ENCODE results near the gene ZXDC.

Gene ZXDC

DNA sequence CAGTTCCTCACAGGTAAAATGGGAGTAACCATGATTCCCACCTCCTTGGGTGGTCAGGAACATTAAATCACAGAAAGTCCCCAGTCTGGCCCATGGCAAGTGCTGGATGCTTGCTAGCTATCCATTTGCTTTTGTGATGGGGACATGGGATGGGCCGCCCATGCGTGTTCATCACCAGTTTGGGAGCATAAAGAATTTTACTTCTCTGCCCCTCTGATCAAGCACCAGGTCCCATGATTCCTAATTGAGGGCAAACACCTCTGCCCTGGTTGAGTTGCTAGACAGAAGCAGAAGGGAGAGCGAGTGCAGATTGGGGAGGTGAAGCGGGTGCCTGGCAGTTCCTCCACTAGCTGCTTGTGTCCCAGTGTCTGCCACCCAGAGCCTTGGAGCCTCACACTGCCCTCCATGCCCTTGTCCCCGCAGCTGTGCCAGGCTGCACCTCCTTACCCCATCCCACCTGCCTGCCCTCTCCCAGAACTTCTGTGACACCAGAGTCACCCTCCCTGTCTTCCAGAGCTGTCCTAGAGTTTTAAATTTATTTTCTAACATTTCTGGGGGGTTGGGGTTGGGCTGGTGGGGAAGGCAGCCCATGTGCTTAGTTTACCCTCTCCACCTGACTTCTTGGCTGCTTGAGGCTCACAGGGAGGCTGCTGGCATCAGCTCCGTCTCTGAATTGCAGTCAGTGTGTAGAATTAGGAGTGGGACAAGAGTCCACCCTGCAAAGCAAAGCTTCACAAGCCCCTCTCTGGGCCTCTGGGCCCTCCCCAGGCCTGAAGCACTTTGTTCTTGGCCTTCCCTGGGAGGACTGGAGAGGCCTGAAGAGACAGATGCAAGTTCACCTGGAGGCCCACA is 62.6 kb downstream of the ZXDC start:
- in situ Hi-C loops (cut with HindIII; ENCODE audit: low sequenced_read_pairs) = no loop called here

DNA sequence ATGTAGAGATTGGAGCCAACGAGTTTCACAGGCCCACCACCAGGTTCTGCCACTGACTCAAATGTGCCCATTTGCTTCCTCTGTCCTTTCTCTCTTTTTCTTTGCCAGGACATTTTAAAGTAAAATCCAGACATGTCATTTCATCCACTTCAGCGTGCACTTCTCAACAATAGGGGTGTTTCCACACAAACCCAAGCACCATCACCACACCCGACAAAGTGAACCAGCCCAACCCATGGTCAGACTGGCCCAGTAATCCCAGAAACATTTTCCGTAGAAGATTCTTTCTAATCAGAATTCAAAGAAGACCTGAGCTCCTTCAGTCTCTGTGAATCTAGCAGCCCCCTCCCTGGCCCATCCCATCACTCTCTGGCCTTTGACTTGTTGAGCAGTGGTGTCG is 67.6 kb downstream of the ZXDC start:
- in situ Hi-C loops (cut with HindIII; ENCODE audit: low sequenced_read_pairs) = no loop called here
- TF ChIP-seq, protein P1, sequence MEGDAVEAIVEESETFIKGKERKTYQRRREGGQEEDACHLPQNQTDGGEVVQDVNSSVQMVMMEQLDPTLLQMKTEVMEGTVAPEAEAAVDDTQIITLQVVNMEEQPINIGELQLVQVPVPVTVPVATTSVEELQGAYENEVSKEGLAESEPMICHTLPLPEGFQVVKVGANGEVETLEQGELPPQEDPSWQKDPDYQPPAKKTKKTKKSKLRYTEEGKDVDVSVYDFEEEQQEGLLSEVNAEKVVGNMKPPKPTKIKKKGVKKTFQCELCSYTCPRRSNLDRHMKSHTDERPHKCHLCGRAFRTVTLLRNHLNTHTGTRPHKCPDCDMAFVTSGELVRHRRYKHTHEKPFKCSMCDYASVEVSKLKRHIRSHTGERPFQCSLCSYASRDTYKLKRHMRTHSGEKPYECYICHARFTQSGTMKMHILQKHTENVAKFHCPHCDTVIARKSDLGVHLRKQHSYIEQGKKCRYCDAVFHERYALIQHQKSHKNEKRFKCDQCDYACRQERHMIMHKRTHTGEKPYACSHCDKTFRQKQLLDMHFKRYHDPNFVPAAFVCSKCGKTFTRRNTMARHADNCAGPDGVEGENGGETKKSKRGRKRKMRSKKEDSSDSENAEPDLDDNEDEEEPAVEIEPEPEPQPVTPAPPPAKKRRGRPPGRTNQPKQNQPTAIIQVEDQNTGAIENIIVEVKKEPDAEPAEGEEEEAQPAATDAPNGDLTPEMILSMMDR (IDR thresholded peaks at IDR 0.05; ENCODE audit: low read depth, low read length) = no peak
- DNase-seq (ENCODE audit: low read depth, low spot score) = no peak
- H3K4me3 ChIP-seq (ENCODE audit: low read depth, low read length) = no peak overlapping the region

More for the DNA sequence above, 62.6 kb downstream of the ZXDC start:
- no peak overlapping the region for H3K4me3 ChIP-seq (ENCODE audit: low read depth, low read length)
- no peak for DNase-seq (ENCODE audit: low read depth, low spot score)
- TF ChIP-seq, protein P1 (IDR thresholded peaks at IDR 0.05; ENCODE audit: low read depth, low read length) = no peak

DNA sequence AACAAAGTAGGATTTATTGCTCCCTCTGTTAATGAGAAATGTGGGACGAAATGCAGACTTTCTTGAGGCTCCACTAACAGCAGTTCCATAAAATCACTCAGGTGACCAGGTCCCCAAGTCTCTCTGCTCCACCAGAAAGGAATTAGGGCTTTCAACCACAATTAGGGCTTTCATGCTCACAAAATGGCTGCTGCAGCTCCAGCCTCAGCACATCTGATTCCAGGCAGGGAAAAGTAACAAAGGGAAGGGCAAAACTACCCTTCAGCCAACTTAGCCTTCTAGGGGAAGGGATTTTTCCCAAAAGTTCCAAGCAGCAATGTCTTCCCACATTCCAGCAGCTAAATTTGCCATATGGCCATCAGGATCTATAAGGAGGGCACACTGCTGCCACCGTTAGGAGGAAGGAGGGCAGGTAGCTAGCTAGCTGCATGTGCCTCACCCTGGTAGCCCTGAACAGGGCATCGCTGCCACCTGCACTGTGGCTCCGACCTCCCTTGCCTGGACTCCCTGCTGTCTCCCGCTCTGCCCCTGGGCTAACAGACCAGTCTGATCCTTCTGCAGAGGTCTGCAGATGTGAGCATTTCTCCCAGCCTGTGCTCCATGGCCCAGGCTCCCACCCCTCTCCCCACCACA is 68.2 kb downstream of the ZXDC start:
- in situ Hi-C loops (cut with HindIII; ENCODE audit: low sequenced_read_pairs) = no loop called here
- DNase-seq (ENCODE audit: low read depth, low spot score) = no peak
- H3K4me3 ChIP-seq (ENCODE audit: low read depth, low read length) = no peak overlapping the region
- TF ChIP-seq, protein P1 (IDR thresholded peaks at IDR 0.05; ENCODE audit: low read depth, low read length) = no peak

DNA sequence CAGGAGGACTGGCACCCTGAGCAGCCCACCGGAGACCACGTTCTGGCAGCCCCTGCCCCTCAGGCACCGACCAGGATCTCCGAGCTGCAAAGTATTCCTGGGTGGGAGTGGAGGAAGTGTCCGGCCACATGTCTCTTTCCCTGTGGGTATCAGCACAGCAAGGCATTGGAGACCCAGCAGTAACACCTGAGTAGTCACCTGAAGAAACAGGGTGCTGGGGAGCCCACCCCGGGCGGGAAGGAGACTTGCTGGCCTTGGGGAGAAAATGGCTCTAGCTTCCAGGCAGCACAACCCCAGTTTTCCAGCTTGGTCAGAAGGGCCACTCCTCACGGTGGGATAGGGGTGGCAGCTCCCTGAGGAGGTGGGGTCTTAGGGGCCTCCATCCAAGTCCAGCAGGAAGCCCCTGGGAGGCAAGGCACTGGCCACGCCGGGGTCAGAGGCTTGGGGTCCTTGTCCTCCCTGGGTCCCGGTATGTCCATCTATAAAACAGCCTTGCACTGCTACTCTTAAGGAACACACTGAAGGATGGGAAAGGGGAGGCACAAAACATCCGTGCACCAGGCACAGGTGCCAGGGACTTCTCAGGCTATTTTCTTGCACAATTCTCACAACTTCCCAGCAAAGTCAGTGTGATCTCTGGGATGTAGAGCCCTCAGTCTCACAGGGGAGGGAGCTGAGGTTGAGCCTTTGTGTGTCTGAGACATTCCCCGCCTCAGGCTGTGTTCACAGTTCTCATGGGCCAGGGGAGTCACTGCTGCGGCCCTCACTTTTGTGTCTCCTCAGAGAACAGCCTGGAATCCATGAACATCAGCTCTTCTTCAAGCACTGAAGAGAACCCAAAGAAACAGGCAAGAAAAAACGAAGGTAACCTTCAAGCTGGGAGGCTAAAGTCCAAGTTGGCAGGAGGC is 69.0 kb downstream of the ZXDC start:
- no peak for DNase-seq (ENCODE audit: low read depth, low spot score)
- H3K4me3 ChIP-seq (ENCODE audit: low read depth, low read length) = no peak overlapping the region
- in situ Hi-C loops (cut with HindIII; ENCODE audit: low sequenced_read_pairs) = no loop called here
- TF ChIP-seq, protein P1 (IDR thresholded peaks at IDR 0.05; ENCODE audit: low read depth, low read length) = no peak

DNA sequence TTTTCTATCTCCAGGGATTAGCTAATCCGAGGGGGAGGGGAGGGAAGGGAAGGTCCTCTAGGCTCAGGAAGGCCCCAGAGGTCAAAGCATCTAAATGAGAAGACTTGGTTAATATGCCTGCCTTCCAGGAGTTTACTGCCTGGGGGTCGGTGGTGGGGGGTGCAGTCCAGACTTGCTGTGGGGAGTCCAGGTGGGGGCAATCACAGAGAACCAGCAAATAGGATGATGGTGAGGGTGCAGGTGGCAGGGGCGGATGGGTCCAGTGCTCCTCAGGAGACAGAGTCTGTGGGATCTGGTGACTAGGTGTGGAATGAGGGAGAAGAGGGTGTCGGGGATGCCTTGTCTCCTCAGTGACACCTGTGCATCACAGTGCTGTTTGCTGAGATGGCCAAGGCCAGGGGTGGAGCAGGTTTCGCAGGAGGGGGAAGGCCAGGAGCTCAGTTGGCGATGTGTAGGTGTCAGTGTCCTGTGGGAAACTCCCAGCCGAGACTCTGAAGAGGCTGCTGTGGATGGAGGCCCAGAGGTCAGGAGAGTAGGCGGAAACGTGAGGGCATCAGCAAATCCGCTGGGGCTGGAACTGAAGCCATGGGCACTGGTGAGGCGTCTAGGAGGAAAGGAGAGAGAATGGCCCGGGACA is 72.9 kb downstream of the ZXDC start:
- DNase-seq (ENCODE audit: low read depth, low spot score) = no peak
- in situ Hi-C loops (cut with HindIII; ENCODE audit: low sequenced_read_pairs) = no loop called here
- H3K4me3 ChIP-seq (ENCODE audit: low read depth, low read length) = no peak overlapping the region
- TF ChIP-seq, protein P1 (IDR thresholded peaks at IDR 0.05; ENCODE audit: low read depth, low read length) = no peak

DNA sequence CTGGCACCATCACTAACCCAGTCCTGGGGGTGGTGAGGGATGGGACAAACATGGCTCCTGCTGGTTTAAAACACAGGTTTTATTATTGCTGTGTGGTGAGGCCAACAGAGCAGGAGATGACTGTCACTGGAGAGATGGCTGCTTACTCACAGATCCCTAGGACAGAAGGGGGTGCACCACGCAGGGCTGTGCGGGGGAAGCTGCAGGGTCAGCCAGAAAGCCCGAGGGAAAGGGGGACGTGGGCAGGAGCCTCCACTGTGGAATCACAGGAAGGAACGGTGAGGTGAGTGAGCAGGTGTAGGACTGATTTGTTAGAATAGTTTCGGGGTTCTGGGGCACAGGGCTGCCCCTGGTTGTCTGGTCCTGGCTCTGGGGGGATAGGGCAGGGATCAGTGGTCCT is 73.5 kb downstream of the ZXDC start:
- TF ChIP-seq, protein P1 (IDR thresholded peaks at IDR 0.05; ENCODE audit: low read depth, low read length) = no peak

More for the DNA sequence above, 73.5 kb downstream of the ZXDC start:
- no peak for DNase-seq (ENCODE audit: low read depth, low spot score)
- in situ Hi-C loops (cut with HindIII; ENCODE audit: low sequenced_read_pairs) = no loop called here
- no peak overlapping the region for H3K4me3 ChIP-seq (ENCODE audit: low read depth, low read length)

Data from astrocyte of the spinal cord (primary cell).